GF-D8 (cell line): ENCODE results near the gene TSFM.

Experiments used
- DNase-seq: peaks from one replicate; lab custom pipeline; 2025; lab: John Stamatoyannopoulos, UW

The TSFM gene

DNA sequence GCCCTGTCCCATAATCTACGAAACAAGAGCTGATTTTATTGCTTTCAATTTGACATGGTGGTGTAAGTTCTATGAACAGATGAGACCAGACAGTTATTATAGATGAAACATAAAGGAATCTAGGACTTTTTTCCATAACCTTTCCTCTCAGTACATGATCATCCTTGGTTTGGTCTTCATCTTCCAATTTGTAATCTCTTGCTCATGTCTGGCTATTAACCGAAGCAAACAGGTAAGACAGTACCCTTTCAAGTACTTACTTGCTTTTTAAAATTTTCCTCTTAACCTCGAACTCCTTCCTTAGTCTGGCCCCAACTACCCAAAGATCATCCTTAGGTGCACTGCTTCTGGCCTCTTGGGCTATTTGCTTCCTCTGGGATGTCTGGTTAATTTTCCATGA lies 36.6 kb upstream of the TSFM start:
- DNase-seq, result no peak

DNA sequence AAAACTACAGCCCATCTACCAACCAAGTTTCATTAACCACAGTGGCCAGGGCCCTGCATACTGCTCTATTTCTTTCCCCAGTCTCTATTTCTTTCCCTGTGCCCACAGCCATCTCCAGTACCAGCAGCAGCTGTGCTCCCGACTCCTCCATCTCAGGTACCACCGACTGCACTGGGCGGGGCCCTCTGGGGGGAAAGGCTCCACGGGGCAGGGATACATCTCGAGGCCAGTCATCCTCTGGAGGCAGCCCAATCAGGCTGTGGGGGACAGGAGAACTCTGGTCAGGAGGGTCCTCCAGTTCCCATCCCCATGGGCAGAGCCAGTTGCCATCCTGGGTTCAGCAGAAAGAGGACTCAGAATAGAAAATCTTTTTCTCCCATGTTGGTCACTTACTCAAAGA lies 33.5 kb upstream of the TSFM start:
- DNase-seq, result no peak

DNA sequence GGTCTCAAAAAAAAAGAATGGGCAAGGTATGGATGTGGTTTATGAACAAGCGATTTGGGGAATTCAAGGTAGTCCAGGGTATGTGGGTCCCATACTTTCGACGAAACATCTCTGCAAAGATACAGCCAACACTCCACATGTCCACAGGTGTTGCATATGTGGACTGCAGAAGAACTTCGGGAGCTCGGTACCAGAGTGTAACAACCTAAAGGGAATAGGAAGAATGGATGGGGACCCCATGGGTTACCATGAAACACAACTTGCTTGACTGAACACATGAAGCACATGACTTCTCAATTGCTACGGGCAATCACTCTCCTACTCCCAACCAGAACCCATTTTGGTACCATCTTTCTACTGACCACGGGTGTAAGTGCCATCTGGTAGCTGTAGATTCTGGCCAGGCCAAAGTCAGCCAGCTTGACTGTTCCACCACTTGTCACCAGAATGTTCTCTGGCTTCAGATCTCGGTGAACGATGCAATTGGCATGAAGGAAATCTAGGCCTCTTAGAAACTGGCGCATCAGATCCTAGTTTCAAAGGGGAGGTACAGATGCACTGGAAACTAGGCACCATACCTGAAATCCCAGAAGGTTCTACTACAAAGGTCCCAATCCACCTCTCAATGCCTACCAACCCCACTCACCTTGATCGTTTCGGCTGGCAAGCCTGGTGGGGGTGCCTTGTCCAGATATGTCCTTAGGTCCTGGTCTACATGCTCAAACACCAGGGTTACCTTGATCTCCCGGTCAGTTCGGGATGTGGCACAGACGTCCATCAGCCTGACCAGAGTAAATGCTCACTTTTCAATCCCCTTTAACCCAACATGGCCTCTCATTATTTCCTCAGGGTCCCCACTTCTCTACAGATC lies 31.8 kb upstream of the TSFM start:
- DNase-seq, result no peak

DNA sequence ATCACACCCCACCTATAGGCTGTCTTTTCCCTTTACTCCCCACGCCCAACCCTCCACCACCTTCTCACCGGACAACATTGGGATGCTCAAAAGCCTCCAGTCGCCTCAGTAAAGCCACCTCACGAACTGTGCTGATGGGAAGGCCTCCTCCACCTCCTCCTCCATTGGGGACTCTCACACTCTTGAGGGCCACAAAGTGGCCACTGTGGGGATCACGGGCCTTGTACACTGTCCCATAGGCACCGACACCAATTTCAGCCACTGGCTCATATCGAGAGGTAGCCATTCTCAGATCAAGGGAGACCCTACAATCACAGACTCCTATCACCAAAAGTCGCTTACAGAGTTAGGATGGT lies 31.2 kb upstream of the TSFM start:
- no peak for DNase-seq

DNA sequence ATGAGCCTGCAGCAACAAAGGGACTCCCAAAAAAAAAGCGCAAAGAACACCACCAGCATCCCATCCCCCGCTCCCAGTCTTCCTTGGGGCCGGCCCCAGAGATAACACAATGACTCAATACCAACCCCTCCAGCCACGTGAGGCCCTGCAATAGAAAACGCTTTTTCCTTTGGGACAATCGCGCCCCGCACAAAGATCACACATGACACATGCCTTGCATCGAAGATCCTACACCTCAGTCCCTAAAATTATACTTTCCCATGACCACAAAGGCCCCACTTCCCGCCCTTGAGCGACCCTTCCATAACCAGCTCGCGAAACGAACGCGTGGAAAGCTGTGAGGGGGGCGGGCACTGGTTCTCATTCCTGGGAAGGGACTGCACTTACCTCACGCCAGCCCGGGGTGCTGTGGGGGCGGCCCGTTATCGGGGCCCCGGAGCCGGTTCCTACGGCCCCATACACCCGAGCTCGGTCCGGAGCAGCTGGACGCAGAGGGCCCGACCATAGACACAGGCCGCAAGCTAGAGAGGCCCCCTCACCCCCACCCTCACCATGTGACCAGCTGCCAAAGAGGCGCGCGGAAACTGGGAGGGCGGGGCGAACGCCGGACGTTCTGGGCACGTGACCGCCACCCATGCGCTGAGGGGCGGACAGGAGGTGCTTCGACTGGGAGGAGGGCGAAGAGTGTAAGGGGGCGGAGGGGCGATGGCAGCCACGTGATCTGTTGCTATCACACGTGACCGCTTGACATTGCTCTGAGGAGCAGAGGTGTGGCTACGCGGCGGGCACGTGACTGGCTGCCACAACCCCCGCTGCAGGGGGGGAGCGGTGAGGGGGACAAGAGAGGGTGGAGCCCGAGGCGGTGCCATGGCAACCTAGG lies 30.6 kb upstream of the TSFM start, which contains the start of gene CDK4:
TSS of gene CDK4 (minus strand) at position 523 of the 880 bp plus-strand sequence. CDS start 593 bp downstream, outside the sequence.
- DNase-seq, result peak; percentile 99

DNA sequence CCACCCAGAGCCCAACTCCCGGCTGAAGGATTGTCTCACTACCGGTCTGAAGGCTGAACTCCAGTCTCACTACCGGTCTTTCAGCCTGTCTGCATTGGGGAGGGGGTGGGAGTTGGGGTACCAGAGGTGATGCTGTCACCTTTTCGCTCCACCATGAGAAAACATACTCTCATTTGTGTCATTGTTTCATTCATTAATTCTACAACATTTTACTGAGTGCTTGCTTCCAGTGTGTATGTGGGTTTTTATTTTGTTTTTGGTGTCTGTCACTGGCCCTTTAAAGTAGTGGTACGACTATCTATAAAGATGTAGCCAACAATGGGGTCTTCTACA lies 30.0 kb upstream of the TSFM start:
- DNase-seq, result no peak

DNA sequence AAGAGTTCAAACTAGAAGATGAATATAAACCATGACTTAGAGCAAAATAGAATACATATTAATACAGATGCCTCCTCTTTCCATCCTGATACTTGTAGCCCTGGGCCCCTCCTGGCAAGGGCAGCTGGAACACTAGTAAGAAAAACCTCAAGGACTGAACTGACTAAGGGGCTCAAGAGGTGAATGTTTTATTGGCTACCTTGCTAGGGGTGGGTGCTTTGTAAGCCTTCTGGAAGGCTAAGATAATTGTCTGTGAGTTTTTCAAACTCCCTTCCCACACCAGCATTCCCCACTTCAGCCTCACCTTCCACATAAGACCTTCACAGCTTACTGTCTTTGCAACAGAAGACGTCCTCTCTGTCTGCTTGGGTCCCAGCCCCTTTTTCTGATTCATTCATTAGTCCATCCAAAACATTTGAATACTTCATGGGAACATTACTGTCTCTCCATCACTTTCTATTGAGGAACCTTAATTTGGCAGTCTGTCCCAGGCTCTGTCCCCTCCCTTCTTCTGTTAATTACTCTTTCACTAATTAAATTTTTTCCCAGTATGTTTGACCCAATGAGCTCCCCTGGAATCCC lies 28.7 kb upstream of the TSFM start:
- DNase-seq, result no peak

DNA sequence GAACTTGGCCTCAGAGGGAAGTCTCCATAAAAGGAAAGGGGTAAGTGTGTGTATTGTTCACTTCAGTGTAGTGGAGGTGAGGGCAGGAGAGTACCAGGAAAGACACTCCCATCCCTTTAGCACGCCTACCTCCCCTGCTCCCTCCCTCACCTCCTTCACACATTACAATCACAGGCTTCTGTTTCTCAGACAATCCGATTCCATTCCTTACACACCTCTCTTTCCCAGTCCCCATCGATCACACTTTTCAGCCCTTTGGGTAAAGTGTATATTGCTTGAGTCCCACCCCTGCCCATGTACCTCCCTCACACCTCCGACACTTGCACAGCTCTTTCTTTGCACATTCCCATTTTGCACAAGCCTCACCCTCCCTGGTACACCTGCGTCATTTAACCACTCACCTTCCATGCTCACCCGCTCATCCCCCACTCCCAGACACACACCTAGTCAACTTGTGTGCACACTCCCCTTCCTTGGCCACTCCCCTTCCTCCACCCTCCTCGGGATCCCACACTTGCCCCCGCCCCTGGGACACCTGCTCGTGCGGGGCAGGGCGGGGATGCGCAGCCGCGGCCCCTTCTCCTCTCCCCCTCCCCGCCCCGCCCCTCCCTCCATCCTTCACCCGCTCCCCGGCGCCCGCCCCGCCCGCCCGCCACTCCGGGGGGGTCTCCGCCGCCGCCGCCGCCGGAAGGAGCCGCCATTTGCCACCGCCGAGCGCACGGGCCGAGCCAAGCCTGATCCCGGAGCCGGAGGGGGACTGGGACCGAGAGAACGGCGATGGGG lies 28.0 kb upstream of the TSFM start, which contains the start of gene MARCHF9:
TSS of gene MARCHF9 (plus strand) at position 693 of the 783 bp plus-strand sequence. CDS start 426 bp downstream, outside the sequence.
- no peak for DNase-seq

DNA sequence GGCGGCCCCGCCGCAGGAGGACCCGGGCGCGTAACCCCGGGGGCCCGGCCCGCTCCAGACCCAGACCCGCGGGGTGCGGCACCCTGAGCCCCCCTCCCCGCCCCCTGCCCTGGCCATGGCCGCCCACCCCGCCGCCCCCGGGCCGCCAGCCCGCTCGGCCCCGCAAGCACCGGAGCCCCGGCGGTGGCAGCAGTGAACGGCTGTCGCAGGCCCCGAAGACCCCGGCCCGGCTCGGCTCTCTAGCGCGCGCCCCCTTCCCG lies 27.5 kb upstream of the TSFM start:
- no peak for DNase-seq

DNA sequence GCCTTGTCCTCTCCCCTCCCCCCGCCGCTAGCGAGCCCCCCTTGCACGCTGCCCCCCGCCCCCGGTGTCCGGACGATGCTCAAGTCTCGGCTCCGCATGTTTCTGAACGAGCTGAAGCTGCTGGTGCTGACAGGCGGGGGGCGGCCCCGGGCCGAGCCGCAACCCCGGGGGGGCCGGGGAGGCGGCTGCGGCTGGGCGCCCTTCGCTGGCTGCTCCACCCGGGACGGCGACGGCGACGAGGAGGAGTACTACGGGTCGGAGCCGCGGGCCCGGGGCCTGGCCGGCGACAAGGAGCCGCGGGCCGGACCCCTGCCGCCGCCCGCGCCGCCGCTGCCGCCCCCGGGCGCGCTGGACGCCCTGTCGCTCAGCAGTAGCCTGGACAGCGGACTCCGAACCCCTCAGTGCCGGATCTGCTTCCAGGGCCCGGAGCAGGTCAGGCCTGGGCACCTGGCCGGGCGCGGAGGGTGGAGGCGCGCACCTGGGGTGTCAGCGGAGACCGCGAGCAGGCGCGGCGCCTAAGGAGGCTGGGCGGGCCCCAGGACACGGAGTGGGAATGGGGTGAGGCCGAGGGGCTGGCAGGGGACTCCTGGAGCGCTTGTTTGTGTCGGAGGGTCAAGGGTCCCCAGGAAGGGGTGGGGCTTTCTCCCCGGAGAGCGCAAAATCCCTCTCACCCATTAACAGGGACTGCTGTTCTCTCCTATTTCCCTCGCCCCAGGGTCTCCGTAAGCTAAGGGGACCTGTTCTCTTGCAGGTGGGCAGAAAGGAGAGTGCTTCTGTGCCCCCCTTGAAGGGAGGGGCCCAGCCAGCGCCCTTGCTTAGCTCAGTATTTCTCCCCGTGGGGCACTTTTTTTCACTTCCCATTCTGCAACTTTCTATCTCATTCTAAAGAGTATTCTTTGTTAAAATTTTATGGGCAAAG lies 26.9 kb upstream of the TSFM start:
- no peak for DNase-seq

DNA sequence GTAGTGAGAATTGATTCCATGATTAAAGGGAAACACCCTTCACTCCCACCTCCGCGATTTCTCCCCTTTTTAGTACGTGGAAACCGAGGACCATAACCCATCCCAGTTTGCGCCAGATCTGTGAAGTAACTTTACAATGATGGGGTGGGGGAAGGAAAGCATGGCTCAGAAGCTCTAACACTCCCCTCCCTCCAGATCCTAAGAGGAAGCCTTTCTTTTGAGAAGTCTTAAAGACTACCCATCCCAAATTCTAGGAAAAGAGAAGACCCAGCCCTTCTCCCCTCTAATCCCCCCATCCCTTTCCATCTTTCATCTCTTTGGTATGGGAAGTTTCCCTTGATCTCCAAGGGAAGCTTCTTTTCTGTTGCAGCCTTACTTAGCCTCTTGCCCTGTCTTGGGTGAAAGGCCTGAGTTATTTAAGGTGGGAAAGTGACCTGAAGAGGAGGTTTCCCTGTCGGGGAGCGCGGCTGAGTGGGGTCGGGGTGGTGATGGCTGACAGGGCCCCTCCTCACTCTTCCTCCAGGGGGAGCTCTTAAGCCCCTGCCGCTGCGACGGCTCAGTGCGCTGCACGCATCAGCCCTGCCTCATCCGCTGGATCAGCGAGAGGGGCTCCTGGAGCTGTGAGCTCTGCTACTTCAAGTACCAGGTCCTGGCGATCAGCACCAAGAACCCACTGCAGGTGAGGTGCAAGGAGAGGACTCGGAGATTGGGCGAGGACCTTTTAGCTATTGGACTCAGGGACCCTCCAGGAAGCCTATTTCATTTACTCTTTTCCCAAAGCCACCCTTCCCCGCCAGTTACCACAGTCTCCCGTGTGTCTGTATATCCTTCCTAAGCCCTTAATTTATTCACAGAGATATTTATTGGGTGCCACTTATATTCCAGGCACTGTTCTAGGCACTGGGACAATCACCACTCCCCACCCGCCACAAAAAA lies 25.9 kb upstream of the TSFM start:
- DNase-seq, result no peak

DNA sequence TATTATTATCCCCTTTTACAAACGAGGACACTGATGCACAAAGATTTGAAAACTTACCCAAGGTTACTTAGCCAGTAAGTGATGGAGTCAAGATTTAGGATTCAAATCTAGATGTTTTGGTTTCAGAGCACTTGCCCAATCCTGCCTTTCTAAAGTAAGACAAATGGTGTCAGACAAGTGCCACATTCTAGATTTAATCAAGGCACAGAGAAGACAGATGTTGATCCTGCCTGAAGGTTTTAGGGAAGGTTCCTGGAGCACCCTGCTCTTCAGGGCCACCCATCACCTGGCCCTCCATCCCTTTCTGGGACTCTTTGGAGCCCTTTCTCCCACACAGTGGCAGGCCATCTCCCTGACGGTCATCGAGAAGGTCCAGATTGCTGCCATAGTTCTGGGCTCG lies 24.8 kb upstream of the TSFM start:
- no peak for DNase-seq

DNA sequence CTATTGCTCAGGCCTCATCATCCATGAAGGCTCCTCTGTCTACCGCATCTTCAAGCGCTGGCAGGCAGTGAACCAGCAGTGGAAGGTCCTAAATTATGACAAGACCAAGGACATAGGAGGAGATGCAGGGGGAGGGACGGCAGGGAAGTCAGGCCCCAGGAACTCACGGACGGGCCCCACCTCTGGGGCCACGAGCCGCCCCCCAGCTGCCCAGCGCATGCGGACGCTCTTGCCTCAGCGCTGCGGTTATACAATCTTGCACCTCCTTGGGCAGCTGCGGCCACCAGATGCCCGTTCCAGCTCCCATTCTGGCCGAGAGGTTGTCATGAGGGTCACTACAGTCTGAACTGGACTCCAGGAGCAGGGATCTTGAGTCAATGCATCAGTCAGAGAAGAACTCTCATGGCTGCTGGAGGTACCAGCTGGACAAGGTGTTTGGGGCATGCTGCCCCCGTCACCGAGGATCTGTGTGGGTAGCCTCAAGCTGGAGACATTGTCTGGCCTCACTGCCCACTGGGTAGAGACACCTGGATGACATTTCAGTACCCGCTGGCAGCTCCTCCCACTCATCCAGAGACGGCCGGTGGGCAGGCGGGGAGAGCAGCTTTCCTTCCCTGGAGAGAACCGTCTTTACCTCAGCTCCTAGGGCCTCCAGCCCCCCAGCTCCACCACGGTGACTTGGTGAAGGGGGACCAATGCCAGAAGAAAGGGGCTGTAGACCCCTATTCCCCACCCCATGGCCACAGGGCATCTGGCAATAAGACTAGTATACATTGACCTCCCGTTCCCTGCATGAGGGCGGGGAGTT lies 23.8 kb upstream of the TSFM start:
- DNase-seq, result no peak

DNA sequence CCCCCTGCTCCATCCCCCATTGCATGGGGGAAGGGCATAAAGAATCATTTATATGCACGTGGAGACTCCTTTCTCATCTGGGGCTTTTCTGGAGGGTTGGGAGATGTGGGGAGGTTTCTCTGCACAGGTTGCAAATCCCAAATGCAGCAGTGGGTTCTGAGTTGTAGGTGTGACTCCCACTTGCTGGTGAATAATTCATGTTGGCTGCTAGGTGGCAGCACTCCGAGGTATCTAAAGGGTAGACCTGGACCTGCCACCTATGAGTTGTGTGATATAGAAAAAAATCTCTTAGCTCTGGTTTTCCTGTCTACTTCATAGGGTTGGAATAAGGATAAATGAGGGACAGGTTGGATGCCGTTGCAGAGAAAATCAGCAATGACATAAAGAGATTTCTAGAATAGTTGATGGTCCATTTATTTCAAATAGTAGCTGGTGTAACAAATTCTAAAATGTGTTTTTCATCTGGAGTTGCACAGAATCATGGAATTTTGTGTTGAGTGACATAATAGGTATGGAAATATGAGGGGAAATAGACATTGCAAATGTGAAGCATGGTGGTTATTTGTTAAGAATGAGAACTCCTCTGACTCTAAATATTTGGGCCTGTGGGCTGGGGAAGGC lies 23.1 kb upstream of the TSFM start:
- no peak for DNase-seq

DNA sequence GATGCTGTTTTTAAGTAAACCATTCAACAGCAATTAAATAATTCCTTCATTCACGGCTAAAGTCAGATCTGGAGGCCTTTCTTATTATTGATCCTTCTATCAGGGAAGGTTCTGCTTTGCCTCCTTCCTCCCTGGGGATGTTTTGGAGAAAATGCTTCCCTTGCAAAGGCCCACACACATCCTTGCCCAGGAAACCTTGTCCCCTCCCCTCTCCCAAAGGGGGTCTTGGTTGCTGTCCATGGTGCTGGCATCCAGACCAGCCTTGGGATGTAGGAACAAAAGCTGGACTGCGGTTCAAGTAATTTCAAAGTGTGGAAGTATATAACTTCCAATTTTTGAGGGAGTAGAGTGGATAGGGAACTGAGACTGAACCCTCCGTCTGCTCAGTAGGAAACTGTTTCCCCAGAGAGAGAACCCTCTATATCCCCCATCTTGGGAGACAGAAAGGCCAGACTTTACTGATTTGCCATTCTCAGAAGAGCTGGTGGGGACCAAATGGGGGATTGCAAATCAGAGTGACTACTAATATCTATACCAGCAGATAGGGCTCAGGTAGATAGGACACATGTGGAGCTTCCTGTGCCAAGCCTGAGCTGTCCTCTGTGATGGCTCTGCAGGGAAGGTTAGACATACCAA lies 22.1 kb upstream of the TSFM start:
- DNase-seq, result no peak

DNA sequence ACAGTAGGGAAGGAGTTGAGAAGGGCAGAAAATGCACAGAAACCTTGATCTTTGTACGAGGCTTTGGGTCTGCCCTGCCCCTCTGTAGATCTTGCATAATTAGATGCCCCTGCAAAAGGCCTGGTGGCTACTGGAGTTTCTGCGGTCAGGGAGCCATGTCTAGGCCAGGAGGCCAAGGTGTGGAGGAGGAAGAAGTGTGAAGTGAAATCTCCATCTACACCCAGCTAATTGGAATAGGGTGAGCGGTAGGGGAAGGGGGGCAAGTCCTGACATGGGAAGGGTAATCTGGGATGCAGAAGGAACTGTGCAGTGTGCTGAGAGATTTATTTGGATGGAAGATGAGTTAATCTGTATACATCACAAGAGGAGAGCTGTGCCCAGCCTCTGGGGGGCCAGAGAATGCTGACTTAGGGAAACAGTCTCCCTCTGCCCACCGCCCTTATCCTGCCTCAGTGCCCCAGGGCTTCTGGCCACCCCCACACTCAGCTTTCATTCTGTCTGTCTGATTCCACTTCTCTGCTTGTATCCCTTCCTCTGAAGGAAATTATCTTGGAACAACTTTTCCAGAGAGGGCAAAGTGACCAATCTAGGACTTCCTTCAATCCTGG lies 21.1 kb upstream of the TSFM start:
- no peak for DNase-seq

DNA sequence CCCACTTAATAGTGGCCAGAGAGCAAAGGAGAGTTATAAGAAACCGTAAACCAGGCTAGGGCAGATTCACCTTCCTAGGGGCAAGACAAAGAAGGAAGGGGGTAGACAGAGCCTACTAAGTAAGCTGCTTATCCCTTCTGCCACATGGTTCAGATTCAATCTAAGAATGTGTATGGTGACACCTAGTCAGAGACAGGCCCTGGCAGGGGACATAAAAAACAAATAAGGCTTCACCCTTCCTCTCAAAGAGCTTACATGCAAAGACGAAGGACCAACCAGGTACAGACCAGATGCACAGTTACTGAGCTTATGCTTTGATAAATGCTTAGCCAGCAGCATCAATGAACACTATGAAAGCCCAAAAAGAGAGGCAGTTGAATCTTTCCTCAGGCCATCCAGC lies 20.1 kb upstream of the TSFM start:
- DNase-seq, result no peak
